PFSK-1 (cell line): ENCODE data around the gene RCN1.

Source experiments
- POLR2AphosphoS5 ChIP-seq: IDR thresholded peaks from 2 replicates; pipeline ENCODE4 v1.6.1; 2012; ENCODE audit warnings: low read depth, mild to moderate bottlenecking, control low read depth, low read length, moderate library complexity
- SIN3A ChIP-seq: IDR thresholded peaks from 2 replicates; pipeline ENCODE4 v1.6.1; 2012; ENCODE audit warnings: mild to moderate bottlenecking, low read length, moderate library complexity, borderline replicate concordance; ENCODE audit not compliant: insufficient read depth

DNA sequence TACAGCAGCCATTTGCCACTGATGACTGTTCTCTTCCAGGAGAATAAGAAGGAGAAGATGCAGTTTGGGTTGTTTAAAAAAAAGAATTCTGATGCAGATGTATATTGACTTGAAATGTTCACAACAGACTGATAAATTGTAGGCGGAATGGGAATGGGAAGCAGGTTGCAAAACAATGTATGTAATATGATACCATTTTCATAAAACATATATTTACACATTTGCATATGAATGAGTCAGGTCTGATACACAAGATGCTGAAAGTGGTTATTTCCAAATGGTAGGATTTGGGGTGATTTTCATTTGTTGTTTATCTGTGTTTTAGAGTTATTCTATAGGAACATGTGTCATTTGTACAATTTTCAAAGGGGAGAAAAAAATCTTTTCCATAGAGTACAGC is 9.0 kb upstream of the RCN1 start:
- TF ChIP-seq POLR2AphosphoS5 (no peak), SIN3A (no peak)
